SKM-1 (cell line): Measurements from ENCODE around the gene ETV4.
A peak's percentile ranks its signal among the peaks of the same experiment; 100 is the strongest.
"Not testable (repeated sequence)": the region's sequence is repeated elsewhere in the genome, so short reads cannot be mapped to it uniquely, and the experiment has no call there.

ENCODE experiments used
- DNase-seq: peaks from one replicate; lab custom pipeline; 2025; ENCODE audit not compliant: unreplicated experiment; lab: John Stamatoyannopoulos, UW

ETV4 gene

GRCh38 chr17:43517615-43518386 lies 28.3 kb downstream of the ETV4 start:
- DNase-seq: no peak

GRCh38 chr17:43517161-43517560 lies 29.0 kb downstream of the ETV4 start:
- no peak for DNase-seq

- no peak for DNase-seq
These were observed 30.5 kb downstream of the ETV4 start for GRCh38 chr17:43515656-43516055.

GRCh38 chr17:43511199-43511598 lies 34.9 kb downstream of the ETV4 start:
- DNase-seq: not testable (repeated sequence)

GRCh38 chr17:43509440-43509839 lies 36.7 kb downstream of the ETV4 start:
- not testable (repeated sequence) for DNase-seq

- DNase-seq: no peak
These were observed 55.5 kb downstream of the ETV4 start for GRCh38 chr17:43490621-43491020.

- DNase-seq: peak; percentile 100
These were observed 62.2 kb downstream of the ETV4 start, which contains the start of gene DHX8 for GRCh38 chr17:43483674-43484551. Gene DHX8 (plus strand): TSS chr17:43483975. CDS start chr17:43484038, 63 bp downstream.

- DNase-seq: no peak
These were observed 63.8 kb downstream of the ETV4 start for GRCh38 chr17:43482103-43483012.

GRCh38 chr17:43479948-43480347 lies 66.2 kb downstream of the ETV4 start:
- DNase-seq: no peak
